HEK293 (cell line): ENCODE results near the gene RPS21.

Experiments used
- CTCF ChIA-PET: fragments of 350-600 bp; formaldehyde crosslinking; extraction: SDS; loops from one replicate; lab custom pipeline; 2021; ENCODE audit warnings: antibody characterized with exemption; lab: Yijun Ruan, JAX
- POLR2A ChIA-PET: fragments of 300-600 bp; formaldehyde crosslinking; extraction: SDS; loops from one replicate; lab custom pipeline; 2020; ENCODE audit warnings: antibody characterized with exemption, inconsistent platforms; lab: Yijun Ruan, JAX
- H3K27ac ChIP-seq: fragments of 200-500 bp; sonication (Bioruptor generic); 2 replicates; pipeline ENCODE4 v1.5.1; 2014; ENCODE audit warnings: low read depth, low read length, control low read depth, inconsistent platforms; ENCODE audit errors: extremely low read depth
- H3K36me3 ChIP-seq, 2 experiments: fragments of 200-500 bp in 1 of 2; sonication (Bioruptor generic) in 1 of 2; 1 replicate in 1 of 2; 2 replicates in 1 of 2; pipeline ENCODE4 v1.5.1; 2014 to 2017; ENCODE audit warnings: inconsistent platforms in 2 of 2, low read length in 2 of 2; ENCODE audit not compliant: control insufficient read depth in 2 of 2, insufficient read depth in 1 of 2
- H3K4me1 ChIP-seq: fragments of 200-500 bp; sonication (Bioruptor generic); 2 replicates; pipeline ENCODE4 v1.5.1; 2014; ENCODE audit warnings: mild to moderate bottlenecking, low read length, inconsistent platforms; ENCODE audit not compliant: control insufficient read depth, insufficient read depth
- H3K4me3 ChIP-seq: 2 replicates; pipeline ENCODE4 v1.5.1; 2011; ENCODE audit warnings: low read depth, mild to moderate bottlenecking, control low read depth, low read length, moderate library complexity
- H3K9me3 ChIP-seq: fragments of 200-500 bp; sonication (Bioruptor generic); 2 replicates; pipeline ENCODE4 v1.5.1; 2014; ENCODE audit warnings: low read depth, low read length, inconsistent platforms; ENCODE audit not compliant: control insufficient read depth, insufficient read depth
- EGR2 ChIP-seq: fragments of 450-650 bp; formaldehyde crosslinking; IDR thresholded peaks from 2 replicates; pipeline ENCODE4 v1.5.1; 2016; ENCODE audit warnings: low read depth, missing biosample characterization, missing genetic modification characterization
- GLI4 ChIP-seq: fragments of 450-650 bp; formaldehyde crosslinking; IDR thresholded peaks from 2 replicates; pipeline ENCODE4 v1.5.1; 2016; ENCODE audit warnings: missing biosample characterization, missing genetic modification characterization
- GLIS1 ChIP-seq: fragments of 450-650 bp; formaldehyde crosslinking; IDR thresholded peaks from 2 replicates; pipeline ENCODE4 v1.5.1; 2016; ENCODE audit warnings: missing biosample characterization, missing genetic modification characterization
- KLF1 ChIP-seq: fragments of 450-650 bp; formaldehyde crosslinking; IDR thresholded peaks from 2 replicates; pipeline ENCODE4 v1.5.1; 2016; ENCODE audit warnings: missing biosample characterization, missing genetic modification characterization
- SCRT2 ChIP-seq: fragments of 450-650 bp; formaldehyde crosslinking; IDR thresholded peaks from 2 replicates; pipeline ENCODE4 v1.5.1; 2016; ENCODE audit warnings: missing biosample characterization, missing genetic modification characterization
- SP2 ChIP-seq: fragments of 450-650 bp; formaldehyde crosslinking; IDR thresholded peaks from 2 replicates; pipeline ENCODE4 v1.5.1; 2016; ENCODE audit warnings: missing biosample characterization, missing genetic modification characterization
- TRIM28 ChIP-seq: IDR thresholded peaks from 2 replicates; pipeline ENCODE4 v1.6.1; 2011; ENCODE audit warnings: low read length, control low read depth, borderline replicate concordance
- ZBTB48 ChIP-seq: fragments of 450-650 bp; formaldehyde crosslinking; IDR thresholded peaks from 2 replicates; pipeline ENCODE4 v1.5.1; 2016; ENCODE audit warnings: missing biosample characterization, missing genetic modification characterization
- ZFHX2 ChIP-seq: fragments of 450-650 bp; formaldehyde crosslinking; conservative IDR thresholded peaks from 2 replicates; pipeline ENCODE4 v1.5.1; 2016; ENCODE audit warnings: missing biosample characterization, missing genetic modification characterization
- ZFP3 ChIP-seq: fragments of 450-650 bp; formaldehyde crosslinking; IDR thresholded peaks from 2 replicates; pipeline ENCODE4 v1.5.1; 2016; ENCODE audit warnings: low read depth, missing biosample characterization, missing genetic modification characterization
- ZFP69B ChIP-seq: fragments of 450-650 bp; formaldehyde crosslinking; IDR thresholded peaks from 2 replicates; pipeline ENCODE4 v1.5.1; 2016; ENCODE audit warnings: missing biosample characterization, missing genetic modification characterization
- ZNF140 ChIP-seq: fragments of 450-650 bp; formaldehyde crosslinking; IDR thresholded peaks from 2 replicates; pipeline ENCODE4 v1.5.1; 2016; ENCODE audit warnings: missing biosample characterization, missing genetic modification characterization
- ZNF211 ChIP-seq: fragments of 450-650 bp; formaldehyde crosslinking; IDR thresholded peaks from 2 replicates; pipeline ENCODE4 v1.5.1; 2016; ENCODE audit warnings: low read depth, missing biosample characterization, missing genetic modification characterization
- ZNF221 ChIP-seq: fragments of 450-650 bp; formaldehyde crosslinking; IDR thresholded peaks from 2 replicates; pipeline ENCODE4 v1.5.1; 2017; ENCODE audit warnings: missing biosample characterization, missing genetic modification characterization, borderline replicate concordance
- ZNF274 ChIP-seq, 2 experiments: fragments of 200-500 bp in 1 of 2; fragments of 450-650 bp in 1 of 2; sonication (Bioruptor generic) in 1 of 2; formaldehyde crosslinking in 1 of 2; IDR thresholded peaks; 2 replicates each; pipeline versions ENCODE4 v1.5.1 to v1.6.1; 2014 to 2016; ENCODE audit warnings: borderline replicate concordance in 1 of 2, inconsistent platforms in 1 of 2, low read length in 1 of 2, missing biosample characterization in 1 of 2, missing genetic modification characterization in 1 of 2
- ZNF292 ChIP-seq: fragments of 450-650 bp; formaldehyde crosslinking; IDR thresholded peaks from 2 replicates; pipeline ENCODE4 v1.5.1; 2016; ENCODE audit warnings: low read depth, missing biosample characterization, missing genetic modification characterization, borderline replicate concordance
- ZNF350 ChIP-seq: fragments of 450-650 bp; formaldehyde crosslinking; IDR thresholded peaks from 2 replicates; pipeline ENCODE4 v1.5.0; 2017; ENCODE audit warnings: missing biosample characterization, mild to moderate bottlenecking, missing genetic modification characterization
- ZNF404 ChIP-seq: fragments of 450-650 bp; formaldehyde crosslinking; IDR thresholded peaks from 2 replicates; pipeline ENCODE4 v1.5.1; 2017; ENCODE audit warnings: missing biosample characterization, missing genetic modification characterization
- ZNF548 ChIP-seq: fragments of 450-650 bp; formaldehyde crosslinking; IDR thresholded peaks from 2 replicates; pipeline ENCODE4 v1.5.1; 2016; ENCODE audit warnings: missing biosample characterization, missing genetic modification characterization
- ZNF600 ChIP-seq: fragments of 450-650 bp; formaldehyde crosslinking; IDR thresholded peaks from 2 replicates; pipeline ENCODE4 v1.5.1; 2016; ENCODE audit warnings: missing biosample characterization, missing genetic modification characterization
- ZNF658 ChIP-seq: fragments of 450-650 bp; formaldehyde crosslinking; IDR thresholded peaks from 2 replicates; pipeline ENCODE4; 2016; ENCODE audit warnings: missing biosample characterization, missing genetic modification characterization
- ZNF776 ChIP-seq: fragments of 450-650 bp; formaldehyde crosslinking; IDR thresholded peaks from 2 replicates; pipeline ENCODE4 v1.5.0; 2017; ENCODE audit warnings: missing biosample characterization, missing genetic modification characterization, borderline replicate concordance
- ZNF792 ChIP-seq: fragments of 450-650 bp; formaldehyde crosslinking; IDR thresholded peaks from 2 replicates; pipeline ENCODE4 v1.5.1; 2016; ENCODE audit warnings: missing biosample characterization, missing genetic modification characterization
- TF ChIP-seq, protein P1 (sequence below): fragments of 450-650 bp; formaldehyde crosslinking; IDR thresholded peaks from 2 replicates; pipeline ENCODE4 v1.5.1; 2016; ENCODE audit warnings: missing biosample characterization, missing genetic modification characterization, low read depth
- TF ChIP-seq, protein P2 (sequence below): fragments of 450-650 bp; formaldehyde crosslinking; IDR thresholded peaks from 2 replicates; pipeline ENCODE4 v1.5.1; 2017; ENCODE audit warnings: missing biosample characterization, missing genetic modification characterization
- TF ChIP-seq, protein P3 (sequence below): fragments of 450-650 bp; formaldehyde crosslinking; IDR thresholded peaks from 2 replicates; pipeline ENCODE4 v1.5.1; 2016; ENCODE audit warnings: missing biosample characterization, missing genetic modification characterization, low read depth
- TF ChIP-seq, protein P4 (sequence below): fragments of 450-650 bp; formaldehyde crosslinking; IDR thresholded peaks from 2 replicates; pipeline ENCODE4; 2016; ENCODE audit warnings: missing biosample characterization, missing genetic modification characterization
- TF ChIP-seq, protein P5 (sequence below): fragments of 450-650 bp; formaldehyde crosslinking; optimal IDR thresholded peaks from 2 replicates; pipeline ENCODE3; 2016; ENCODE audit warnings: missing biosample characterization, mild to moderate bottlenecking, missing genetic modification characterization

RPS21 gene

DNA sequence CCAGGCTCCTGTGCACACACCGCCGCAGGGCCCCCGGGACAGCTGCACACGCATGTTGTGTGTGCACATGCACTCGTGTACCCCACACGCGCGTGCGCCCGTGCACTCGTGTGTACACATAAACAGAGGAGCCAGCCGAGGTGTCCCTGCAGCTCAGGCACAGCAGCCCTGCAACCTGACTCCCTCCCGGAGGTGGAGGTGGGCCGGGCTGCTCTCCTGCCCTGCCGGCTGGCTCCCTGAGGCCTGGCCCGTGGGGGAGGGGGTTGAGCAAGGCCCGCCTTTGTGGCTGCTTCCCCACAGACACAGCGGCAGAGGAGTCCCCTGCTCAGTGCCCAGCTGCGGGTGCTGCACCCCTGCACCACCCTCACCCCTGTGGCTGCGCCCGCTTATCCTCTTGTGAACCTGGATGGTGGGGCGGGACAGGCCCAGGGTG lies 39.8 kb downstream of the RPS21 start:
- Histone ChIP-seq H3K9me3 (no peaks in the 10 kb centered on the region), H3K4me1 (no peaks in the 10 kb centered on the region), H3K36me3 (no peaks in the 10 kb centered on the region), H3K27ac (no peak overlapping the region), H3K4me3 (no peak overlapping the region)
- TF ChIP-seq ZNF221 (tag by site-specific recombination) (no peak), ZNF274 (IDR thresholded peaks at IDR 0.05; ENCODE audit: low read length) (no peak), ZNF274 (tag by site-specific recombination; IDR thresholded peaks at IDR 0.05; ENCODE audit: borderline replicate concordance) (no peak), GLIS1 (peak; percentile 57), ZFHX2 (peak; percentile 40), TRIM28 (no peak), ZFP3 (tag by site-specific recombination) (no peak), ZNF404 (tag by site-specific recombination) (no peak), ZNF140 (no peak), KLF1 (no peak), ZNF600 (no peak), GLI4 (no peak), ZNF658 (no peak), ZNF548 (tag by site-specific recombination) (no peak), ZNF776 (tag by site-specific recombination) (no peak), SP2 (tag by site-specific recombination) (peak; percentile 47; the same call in 1 of the 2 replicates), ZNF350 (tag by site-specific recombination) (no peak), ZNF292 (no peak), ZFP69B (tag by site-specific recombination) (no peak), EGR2 (tag by site-specific recombination) (peak; percentile 49), ZBTB48 (no peak), ZNF211 (tag by site-specific recombination) (no peak), ZNF792 (tag by site-specific recombination) (no peak), SCRT2 (no peak)
- TF ChIP-seq, protein P1, sequence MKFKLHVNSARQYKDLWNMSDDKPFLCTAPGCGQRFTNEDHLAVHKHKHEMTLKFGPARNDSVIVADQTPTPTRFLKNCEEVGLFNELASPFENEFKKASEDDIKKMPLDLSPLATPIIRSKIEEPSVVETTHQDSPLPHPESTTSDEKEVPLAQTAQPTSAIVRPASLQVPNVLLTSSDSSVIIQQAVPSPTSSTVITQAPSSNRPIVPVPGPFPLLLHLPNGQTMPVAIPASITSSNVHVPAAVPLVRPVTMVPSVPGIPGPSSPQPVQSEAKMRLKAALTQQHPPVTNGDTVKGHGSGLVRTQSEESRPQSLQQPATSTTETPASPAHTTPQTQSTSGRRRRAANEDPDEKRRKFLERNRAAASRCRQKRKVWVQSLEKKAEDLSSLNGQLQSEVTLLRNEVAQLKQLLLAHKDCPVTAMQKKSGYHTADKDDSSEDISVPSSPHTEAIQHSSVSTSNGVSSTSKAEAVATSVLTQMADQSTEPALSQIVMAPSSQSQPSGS: no peak
- TF ChIP-seq, protein P2, sequence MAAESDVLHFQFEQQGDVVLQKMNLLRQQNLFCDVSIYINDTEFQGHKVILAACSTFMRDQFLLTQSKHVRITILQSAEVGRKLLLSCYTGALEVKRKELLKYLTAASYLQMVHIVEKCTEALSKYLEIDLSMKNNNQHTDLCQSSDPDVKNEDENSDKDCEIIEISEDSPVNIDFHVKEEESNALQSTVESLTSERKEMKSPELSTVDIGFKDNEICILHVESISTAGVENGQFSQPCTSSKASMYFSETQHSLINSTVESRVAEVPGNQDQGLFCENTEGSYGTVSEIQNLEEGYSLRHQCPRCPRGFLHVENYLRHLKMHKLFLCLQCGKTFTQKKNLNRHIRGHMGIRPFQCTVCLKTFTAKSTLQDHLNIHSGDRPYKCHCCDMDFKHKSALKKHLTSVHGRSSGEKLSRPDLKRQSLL (tag by site-specific recombination): no peak
- TF ChIP-seq, protein P3, sequence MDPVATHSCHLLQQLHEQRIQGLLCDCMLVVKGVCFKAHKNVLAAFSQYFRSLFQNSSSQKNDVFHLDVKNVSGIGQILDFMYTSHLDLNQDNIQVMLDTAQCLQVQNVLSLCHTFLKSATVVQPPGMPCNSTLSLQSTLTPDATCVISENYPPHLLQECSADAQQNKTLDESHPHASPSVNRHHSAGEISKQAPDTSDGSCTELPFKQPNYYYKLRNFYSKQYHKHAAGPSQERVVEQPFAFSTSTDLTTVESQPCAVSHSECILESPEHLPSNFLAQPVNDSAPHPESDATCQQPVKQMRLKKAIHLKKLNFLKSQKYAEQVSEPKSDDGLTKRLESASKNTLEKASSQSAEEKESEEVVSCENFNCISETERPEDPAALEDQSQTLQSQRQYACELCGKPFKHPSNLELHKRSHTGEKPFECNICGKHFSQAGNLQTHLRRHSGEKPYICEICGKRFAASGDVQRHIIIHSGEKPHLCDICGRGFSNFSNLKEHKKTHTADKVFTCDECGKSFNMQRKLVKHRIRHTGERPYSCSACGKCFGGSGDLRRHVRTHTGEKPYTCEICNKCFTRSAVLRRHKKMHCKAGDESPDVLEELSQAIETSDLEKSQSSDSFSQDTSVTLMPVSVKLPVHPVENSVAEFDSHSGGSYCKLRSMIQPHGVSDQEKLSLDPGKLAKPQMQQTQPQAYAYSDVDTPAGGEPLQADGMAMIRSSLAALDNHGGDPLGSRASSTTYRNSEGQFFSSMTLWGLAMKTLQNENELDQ (tag by site-specific recombination): no peak
- TF ChIP-seq, protein P4, sequence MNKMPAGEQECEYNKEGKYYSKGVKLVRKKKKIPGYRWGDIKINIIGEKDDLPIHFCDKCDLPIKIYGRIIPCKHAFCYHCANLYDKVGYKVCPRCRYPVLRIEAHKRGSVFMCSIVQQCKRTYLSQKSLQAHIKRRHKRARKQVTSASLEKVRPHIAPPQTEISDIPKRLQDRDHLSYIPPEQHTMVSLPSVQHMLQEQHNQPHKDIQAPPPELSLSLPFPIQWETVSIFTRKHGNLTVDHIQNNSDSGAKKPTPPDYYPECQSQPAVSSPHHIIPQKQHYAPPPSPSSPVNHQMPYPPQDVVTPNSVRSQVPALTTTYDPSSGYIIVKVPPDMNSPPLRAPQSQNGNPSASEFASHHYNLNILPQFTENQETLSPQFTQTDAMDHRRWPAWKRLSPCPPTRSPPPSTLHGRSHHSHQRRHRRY: no peak
- TF ChIP-seq, protein P5, sequence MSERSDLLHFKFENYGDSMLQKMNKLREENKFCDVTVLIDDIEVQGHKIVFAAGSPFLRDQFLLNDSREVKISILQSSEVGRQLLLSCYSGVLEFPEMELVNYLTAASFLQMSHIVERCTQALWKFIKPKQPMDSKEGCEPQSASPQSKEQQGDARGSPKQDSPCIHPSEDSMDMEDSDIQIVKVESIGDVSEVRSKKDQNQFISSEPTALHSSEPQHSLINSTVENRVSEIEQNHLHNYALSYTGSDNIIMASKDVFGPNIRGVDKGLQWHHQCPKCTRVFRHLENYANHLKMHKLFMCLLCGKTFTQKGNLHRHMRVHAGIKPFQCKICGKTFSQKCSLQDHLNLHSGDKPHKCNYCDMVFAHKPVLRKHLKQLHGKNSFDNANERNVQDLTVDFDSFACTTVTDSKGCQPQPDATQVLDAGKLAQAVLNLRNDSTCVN: peak; percentile 17
- POLR2A ChIA-PET: no interaction called here
- CTCF ChIA-PET: interaction anchor here (0.7 kb wide), 1 partner anchor 68 kb away, joined by 3 read pairs; no protein-coding TSS in a partner anchor
